HG02852 (cell line): ENCODE data around the gene FAM193B.
A peak's percentile ranks its signal among the peaks of the same experiment; 100 is the strongest.
"Not testable (repeated sequence)": the region's sequence is repeated elsewhere in the genome, so short reads cannot be mapped to it uniquely, and the experiment has no call there.

Experiments used
- ATAC-seq: cut with Tn5 transposase; IDR thresholded peaks from one replicate; pipeline ENCODE4 v1.9.1; 2021; ENCODE audit warnings: mild to moderate bottlenecking, moderate library complexity; ENCODE audit not compliant: unreplicated experiment

The FAM193B gene

GRCh38 chr5:177578316-177578715 is 24.0 kb upstream of the FAM193B start:
- ATAC-seq, result no peak

GRCh38 chr5:177576169-177576568 is 21.8 kb upstream of the FAM193B start:
- no peak for ATAC-seq

- no peak for ATAC-seq
Observed at GRCh38 chr5:177575488-177575887, 21.1 kb upstream of the FAM193B start.

- ATAC-seq, result no peak
Observed at GRCh38 chr5:177569894-177570293, 15.5 kb upstream of the FAM193B start.

GRCh38 chr5:177568326-177568725 is 14.0 kb upstream of the FAM193B start:
- ATAC-seq, result no peak

GRCh38 chr5:177565046-177565445 is 10.7 kb upstream of the FAM193B start:
- ATAC-seq, result no peak

GRCh38 chr5:177559446-177559941 is 5.1 kb upstream of the FAM193B start:
- not testable (repeated sequence) for ATAC-seq

- ATAC-seq, result no peak
Observed at GRCh38 chr5:177557796-177558195, 3.4 kb upstream of the FAM193B start.

- ATAC-seq, result no peak
Observed at GRCh38 chr5:177557041-177557647, 2.8 kb upstream of the FAM193B start.

GRCh38 chr5:177555665-177556064 is 1.3 kb upstream of the FAM193B start:
- no peak for ATAC-seq

- no peak for ATAC-seq
Observed at GRCh38 chr5:177555228-177555627, 865 bp upstream of the FAM193B start.

- ATAC-seq, result peak; percentile 42
Observed at GRCh38 chr5:177553671-177554429, 513 bp downstream of the FAM193B start.

GRCh38 chr5:177552839-177553455 is 1.4 kb downstream of the FAM193B start:
- ATAC-seq, result no peak

- ATAC-seq, result no peak
Observed at GRCh38 chr5:177550122-177550521, 4.2 kb downstream of the FAM193B start.

- no peak for ATAC-seq
Observed at GRCh38 chr5:177548495-177548894, 5.9 kb downstream of the FAM193B start.

GRCh38 chr5:177547736-177548135 is 6.6 kb downstream of the FAM193B start:
- no peak for ATAC-seq

- ATAC-seq, result no peak
Observed at GRCh38 chr5:177546258-177546741, 8.1 kb downstream of the FAM193B start.

GRCh38 chr5:177545487-177546257 is 8.7 kb downstream of the FAM193B start:
- no peak for ATAC-seq

GRCh38 chr5:177542816-177543465 is 11.4 kb downstream of the FAM193B start:
- ATAC-seq, result no peak

GRCh38 chr5:177540438-177540837 is 13.9 kb downstream of the FAM193B start:
- no peak for ATAC-seq
